Measurements from ENCODE around the gene CYB5R4.

GRCh38 chr6:83927470-83927869, 68.0 kb downstream of the CYB5R4 start:
- TF ChIP-seq CTCF (conservative IDR thresholded peaks at IDR 0.05) = no peak
- no peak for TF ChIP-seq ZFX (IDR thresholded peaks at IDR 0.05)

Data from C4-2B (cell line).